ENCODE data around the gene KIAA0319L. TPM values are rescaled to one million over a fixed set of nuclear protein-coding genes. Genes with fewer than 3 reads are reported as not detected.

Gene KIAA0319L
- total RNA-seq, 1 experiment from 2014 or later = 70.0 TPM

GRCh38 chr1:35600593-35600992, 43.4 kb upstream of the KIAA0319L start:
- no peak overlapping the region for H3K27ac Mint-ChIP-seq
- DNase-seq (ENCODE audit: low spot score) (no peak), ATAC-seq (no peak)
- H3K4me1 Mint-ChIP-seq = peaks cover 9% of the 10 kb centered on the region; the same call in 1 of the 2 replicates
- no peaks in the 10 kb centered on the region for H3K27me3 Mint-ChIP-seq (ENCODE audit: low read depth)
- no peak overlapping the region for H3K4me3 Mint-ChIP-seq
- TF ChIP-seq ZNF317 (CRISPR knock-in tag; IDR thresholded peaks at IDR 0.05; ENCODE audit: borderline replicate concordance, low read depth) (no peak), ZNF425 (CRISPR knock-in tag; conservative IDR thresholded peaks at IDR 0.05) (no peak), MXD4 (CRISPR knock-in tag; IDR thresholded peaks at IDR 0.05; ENCODE audit: borderline replicate concordance) (no peak), IRF1 (CRISPR knock-in tag; IDR thresholded peaks at IDR 0.05) (no peak), FOXP4 (CRISPR knock-in tag; IDR thresholded peaks at IDR 0.05) (no peak), NFATC4 (CRISPR knock-in tag; IDR thresholded peaks at IDR 0.05) (no peak), GTF2I (CRISPR knock-in tag; conservative IDR thresholded peaks at IDR 0.05) (no peak), JAZF1 (CRISPR knock-in tag; IDR thresholded peaks at IDR 0.05) (no peak), MYBL2 (CRISPR knock-in tag; IDR thresholded peaks at IDR 0.05) (no peak), E2F4 (CRISPR knock-in tag; IDR thresholded peaks at IDR 0.05; ENCODE audit: borderline replicate concordance, low read depth) (no peak), PRRX2 (CRISPR knock-in tag; IDR thresholded peaks at IDR 0.05) (no peak), ZNF121 (CRISPR knock-in tag; IDR thresholded peaks at IDR 0.05) (no peak), KAT7 (CRISPR knock-in tag; IDR thresholded peaks at IDR 0.05; ENCODE audit: borderline replicate concordance) (no peak)
- TF ChIP-seq, protein P1, sequence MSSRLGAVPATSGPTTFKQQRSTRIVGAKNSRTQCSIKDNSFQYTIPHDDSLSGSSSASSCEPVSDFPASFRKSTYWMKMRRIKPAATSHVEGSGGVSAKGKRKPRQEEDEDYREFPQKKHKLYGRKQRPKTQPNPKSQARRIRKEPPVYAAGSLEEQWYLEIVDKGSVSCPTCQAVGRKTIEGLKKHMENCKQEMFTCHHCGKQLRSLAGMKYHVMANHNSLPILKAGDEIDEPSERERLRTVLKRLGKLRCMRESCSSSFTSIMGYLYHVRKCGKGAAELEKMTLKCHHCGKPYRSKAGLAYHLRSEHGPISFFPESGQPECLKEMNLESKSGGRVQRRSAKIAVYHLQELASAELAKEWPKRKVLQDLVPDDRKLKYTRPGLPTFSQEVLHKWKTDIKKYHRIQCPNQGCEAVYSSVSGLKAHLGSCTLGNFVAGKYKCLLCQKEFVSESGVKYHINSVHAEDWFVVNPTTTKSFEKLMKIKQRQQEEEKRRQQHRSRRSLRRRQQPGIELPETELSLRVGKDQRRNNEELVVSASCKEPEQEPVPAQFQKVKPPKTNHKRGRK (CRISPR knock-in tag; IDR thresholded peaks at IDR 0.05; ENCODE audit: borderline replicate concordance) = no peak
- TF ChIP-seq, protein P2, sequence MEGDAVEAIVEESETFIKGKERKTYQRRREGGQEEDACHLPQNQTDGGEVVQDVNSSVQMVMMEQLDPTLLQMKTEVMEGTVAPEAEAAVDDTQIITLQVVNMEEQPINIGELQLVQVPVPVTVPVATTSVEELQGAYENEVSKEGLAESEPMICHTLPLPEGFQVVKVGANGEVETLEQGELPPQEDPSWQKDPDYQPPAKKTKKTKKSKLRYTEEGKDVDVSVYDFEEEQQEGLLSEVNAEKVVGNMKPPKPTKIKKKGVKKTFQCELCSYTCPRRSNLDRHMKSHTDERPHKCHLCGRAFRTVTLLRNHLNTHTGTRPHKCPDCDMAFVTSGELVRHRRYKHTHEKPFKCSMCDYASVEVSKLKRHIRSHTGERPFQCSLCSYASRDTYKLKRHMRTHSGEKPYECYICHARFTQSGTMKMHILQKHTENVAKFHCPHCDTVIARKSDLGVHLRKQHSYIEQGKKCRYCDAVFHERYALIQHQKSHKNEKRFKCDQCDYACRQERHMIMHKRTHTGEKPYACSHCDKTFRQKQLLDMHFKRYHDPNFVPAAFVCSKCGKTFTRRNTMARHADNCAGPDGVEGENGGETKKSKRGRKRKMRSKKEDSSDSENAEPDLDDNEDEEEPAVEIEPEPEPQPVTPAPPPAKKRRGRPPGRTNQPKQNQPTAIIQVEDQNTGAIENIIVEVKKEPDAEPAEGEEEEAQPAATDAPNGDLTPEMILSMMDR (IDR thresholded peaks at IDR 0.05) = no peak
- TF ChIP-seq, protein P3, sequence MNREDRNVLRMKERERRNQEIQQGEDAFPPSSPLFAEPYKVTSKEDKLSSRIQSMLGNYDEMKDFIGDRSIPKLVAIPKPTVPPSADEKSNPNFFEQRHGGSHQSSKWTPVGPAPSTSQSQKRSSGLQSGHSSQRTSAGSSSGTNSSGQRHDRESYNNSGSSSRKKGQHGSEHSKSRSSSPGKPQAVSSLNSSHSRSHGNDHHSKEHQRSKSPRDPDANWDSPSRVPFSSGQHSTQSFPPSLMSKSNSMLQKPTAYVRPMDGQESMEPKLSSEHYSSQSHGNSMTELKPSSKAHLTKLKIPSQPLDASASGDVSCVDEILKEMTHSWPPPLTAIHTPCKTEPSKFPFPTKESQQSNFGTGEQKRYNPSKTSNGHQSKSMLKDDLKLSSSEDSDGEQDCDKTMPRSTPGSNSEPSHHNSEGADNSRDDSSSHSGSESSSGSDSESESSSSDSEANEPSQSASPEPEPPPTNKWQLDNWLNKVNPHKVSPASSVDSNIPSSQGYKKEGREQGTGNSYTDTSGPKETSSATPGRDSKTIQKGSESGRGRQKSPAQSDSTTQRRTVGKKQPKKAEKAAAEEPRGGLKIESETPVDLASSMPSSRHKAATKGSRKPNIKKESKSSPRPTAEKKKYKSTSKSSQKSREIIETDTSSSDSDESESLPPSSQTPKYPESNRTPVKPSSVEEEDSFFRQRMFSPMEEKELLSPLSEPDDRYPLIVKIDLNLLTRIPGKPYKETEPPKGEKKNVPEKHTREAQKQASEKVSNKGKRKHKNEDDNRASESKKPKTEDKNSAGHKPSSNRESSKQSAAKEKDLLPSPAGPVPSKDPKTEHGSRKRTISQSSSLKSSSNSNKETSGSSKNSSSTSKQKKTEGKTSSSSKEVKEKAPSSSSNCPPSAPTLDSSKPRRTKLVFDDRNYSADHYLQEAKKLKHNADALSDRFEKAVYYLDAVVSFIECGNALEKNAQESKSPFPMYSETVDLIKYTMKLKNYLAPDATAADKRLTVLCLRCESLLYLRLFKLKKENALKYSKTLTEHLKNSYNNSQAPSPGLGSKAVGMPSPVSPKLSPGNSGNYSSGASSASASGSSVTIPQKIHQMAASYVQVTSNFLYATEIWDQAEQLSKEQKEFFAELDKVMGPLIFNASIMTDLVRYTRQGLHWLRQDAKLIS (CRISPR knock-in tag; IDR thresholded peaks at IDR 0.05; ENCODE audit: borderline replicate concordance) = no peak
- TF ChIP-seq, protein P4, sequence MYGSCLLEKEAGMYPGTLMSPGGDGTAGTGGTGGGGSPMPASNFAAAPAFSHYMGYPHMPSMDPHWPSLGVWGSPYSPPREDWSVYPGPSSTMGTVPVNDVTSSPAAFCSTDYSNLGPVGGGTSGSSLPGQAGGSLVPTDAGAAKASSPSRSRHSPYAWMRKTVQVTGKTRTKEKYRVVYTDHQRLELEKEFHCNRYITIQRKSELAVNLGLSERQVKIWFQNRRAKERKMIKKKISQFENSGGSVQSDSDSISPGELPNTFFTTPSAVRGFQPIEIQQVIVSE (CRISPR knock-in tag; IDR thresholded peaks at IDR 0.05; ENCODE audit: borderline replicate concordance) = no peak
- POLR2A ChIA-PET = no interaction called here
- no peaks in the 10 kb centered on the region for H3K9me3 Mint-ChIP-seq
- H3K36me3 Mint-ChIP-seq = peaks cover 26% of the 10 kb centered on the region
- CTCF ChIA-PET = interaction anchor here (0.9 kb wide), 1 partner anchor 127 kb away, joined by 3 read pairs; no protein-coding TSS in a partner anchor
